MCF 10A (cell line): Measurements from ENCODE around the gene HIF1AN. TPM values are rescaled to one million over a fixed set of nuclear protein-coding genes. Genes with fewer than 3 reads are reported as not detected.

Experiments used
- BruUV-seq: library from RNA; stranded (reverse); fragments of 400-500 nt; replicated peaks from 2 replicates; lab custom pipeline; 2021; lab: Mats Ljungman, UMichigan
- CTCF ChIA-PET: fragments of 300-600 bp; sonication (Branson Sonifier 250); formaldehyde crosslinking; extraction: SDS; loops from one replicate; lab custom pipeline; 2021; ENCODE audit warnings: antibody characterized with exemption, inconsistent platforms; lab: Yijun Ruan, JAX
- POLR2A ChIA-PET: fragments of 300-600, 350-650 bp; sonication (Branson Sonifier 250); formaldehyde crosslinking; extraction: SDS; loops from one replicate; lab custom pipeline; 2020; ENCODE audit warnings: antibody characterized with exemption, inconsistent platforms; lab: Yijun Ruan, JAX
- DNase-seq: peaks from one replicate; pipeline ENCODE4 v3.0.0-alpha.2; 2018; ENCODE audit not compliant: unreplicated experiment
- H3K27ac Mint-ChIP-seq: one replicate; pipeline ENCODE4 v1.8.0; 2022; ENCODE audit warnings: mild to moderate bottlenecking, low read depth, mixed read lengths; ENCODE audit not compliant: unreplicated experiment
- H3K27me3 Mint-ChIP-seq: one replicate; pipeline ENCODE4 v1.8.0; 2022; ENCODE audit warnings: mixed read lengths; ENCODE audit not compliant: insufficient read depth, unreplicated experiment
- H3K36me3 Mint-ChIP-seq: one replicate; pipeline ENCODE4 v1.8.0; 2022; ENCODE audit warnings: mild to moderate bottlenecking, moderate library complexity, mixed read lengths; ENCODE audit not compliant: insufficient read depth, unreplicated experiment
- H3K4me1 Mint-ChIP-seq: one replicate; pipeline ENCODE4 v1.8.0; 2022; ENCODE audit warnings: mixed read lengths; ENCODE audit not compliant: insufficient read depth, unreplicated experiment
- H3K4me3 Mint-ChIP-seq: one replicate; pipeline ENCODE4 v1.8.0; 2022; ENCODE audit warnings: mild to moderate bottlenecking, moderate library complexity, mixed read lengths; ENCODE audit not compliant: unreplicated experiment
- H3K9me3 Mint-ChIP-seq: one replicate; pipeline ENCODE4 v1.8.0; 2022; ENCODE audit warnings: mixed read lengths; ENCODE audit not compliant: unreplicated experiment
- intact Hi-C: fragments of 100-400 bp; cut with micrococcal nuclease; formaldehyde crosslinking; loops from 2 replicates; pipeline ENCODE4 v1.14.1; 2022
- total RNA-seq: library from RNA; stranded (reverse); gene quantifications from 2 replicates; pipeline ENCODE4 v1.2.3, GENCODE V29; 2022
- TF ChIP-seq, protein P1 (sequence below): fragments of 200-600 bp; IDR thresholded peaks from one replicate; pipeline ENCODE4 v1.8.0; 2022; ENCODE audit warnings: antibody characterized with exemption, mild to moderate bottlenecking; ENCODE audit not compliant: unreplicated experiment

Gene HIF1AN
- total RNA-seq, 1 experiment from 2014 or later: 40.1 TPM

DNA sequence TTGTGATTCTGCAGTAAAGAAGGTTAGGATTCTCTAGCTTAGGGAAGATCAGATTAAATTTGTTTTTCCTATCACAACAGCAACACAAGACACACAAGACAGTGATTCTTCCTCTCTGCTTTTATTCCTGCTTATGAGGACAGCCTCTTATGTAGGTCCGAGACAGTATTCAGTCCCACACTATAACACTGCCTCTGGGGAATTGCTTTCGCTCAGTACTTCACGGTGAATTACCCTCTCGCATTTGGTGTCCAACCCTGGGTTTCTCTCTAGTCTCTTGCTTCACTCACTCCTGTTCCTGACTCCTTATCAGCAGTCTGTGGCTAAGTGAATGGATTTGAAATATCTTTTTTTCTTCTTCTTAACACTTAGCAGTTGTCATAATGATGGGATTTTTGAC lies 1.7 kb downstream of the HIF1AN start:
- no peak for DNase-seq
- TF ChIP-seq, protein P1, sequence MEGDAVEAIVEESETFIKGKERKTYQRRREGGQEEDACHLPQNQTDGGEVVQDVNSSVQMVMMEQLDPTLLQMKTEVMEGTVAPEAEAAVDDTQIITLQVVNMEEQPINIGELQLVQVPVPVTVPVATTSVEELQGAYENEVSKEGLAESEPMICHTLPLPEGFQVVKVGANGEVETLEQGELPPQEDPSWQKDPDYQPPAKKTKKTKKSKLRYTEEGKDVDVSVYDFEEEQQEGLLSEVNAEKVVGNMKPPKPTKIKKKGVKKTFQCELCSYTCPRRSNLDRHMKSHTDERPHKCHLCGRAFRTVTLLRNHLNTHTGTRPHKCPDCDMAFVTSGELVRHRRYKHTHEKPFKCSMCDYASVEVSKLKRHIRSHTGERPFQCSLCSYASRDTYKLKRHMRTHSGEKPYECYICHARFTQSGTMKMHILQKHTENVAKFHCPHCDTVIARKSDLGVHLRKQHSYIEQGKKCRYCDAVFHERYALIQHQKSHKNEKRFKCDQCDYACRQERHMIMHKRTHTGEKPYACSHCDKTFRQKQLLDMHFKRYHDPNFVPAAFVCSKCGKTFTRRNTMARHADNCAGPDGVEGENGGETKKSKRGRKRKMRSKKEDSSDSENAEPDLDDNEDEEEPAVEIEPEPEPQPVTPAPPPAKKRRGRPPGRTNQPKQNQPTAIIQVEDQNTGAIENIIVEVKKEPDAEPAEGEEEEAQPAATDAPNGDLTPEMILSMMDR: no peak
- intact Hi-C loops: loop anchor here (10.0 kb wide), 1 partner anchor 337 kb away; no protein-coding TSS in a partner anchor
- POLR2A ChIA-PET: interaction anchor here (1.3 kb wide), 1 partner anchor 23 kb away, joined by 3 read pairs; no protein-coding TSS in a partner anchor
- no peaks in the 10 kb centered on the region for H3K27me3 Mint-ChIP-seq
- no peaks in the 10 kb centered on the region for H3K9me3 Mint-ChIP-seq
- H3K36me3 Mint-ChIP-seq: peaks cover 54% of the 10 kb centered on the region
- H3K27ac Mint-ChIP-seq: no peak overlapping the region
- BruUV-seq: no TSS peak
- H3K4me1 Mint-ChIP-seq: peaks cover 7% of the 10 kb centered on the region
- H3K4me3 Mint-ChIP-seq: no peak overlapping the region
- CTCF ChIA-PET: interaction anchor here (0.7 to 2.4 kb wide), 4 partner anchors 12 to 334 kb away, joined by 3 to 15 read pairs (median 6); no protein-coding TSS in a partner anchor

DNA sequence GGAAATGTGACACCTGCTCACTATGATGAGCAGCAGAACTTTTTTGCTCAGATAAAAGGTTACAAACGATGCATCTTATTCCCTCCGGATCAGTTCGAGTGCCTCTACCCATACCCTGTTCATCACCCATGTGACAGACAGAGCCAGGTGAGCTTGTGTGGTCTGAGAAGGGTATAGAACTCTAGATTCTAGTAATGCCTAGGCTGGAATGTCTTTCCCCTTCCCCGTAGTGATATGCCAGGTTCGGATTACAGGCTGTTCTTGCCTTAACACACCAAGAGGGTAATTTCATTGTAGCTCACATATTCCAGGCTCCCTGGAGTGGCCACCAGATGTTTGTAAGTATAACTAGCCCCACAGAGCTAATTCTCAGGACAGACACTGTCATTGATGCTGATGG lies 9.2 kb downstream of the HIF1AN start:
- intact Hi-C loops: no loop called here
- Mint-ChIP-seq H3K4me3 (no peak overlapping the region), H3K27me3 (no peaks in the 10 kb centered on the region), H3K27ac (no peak overlapping the region), H3K4me1 (no peaks in the 10 kb centered on the region), H3K36me3 (peaks cover 85% of the 10 kb centered on the region), H3K9me3 (no peaks in the 10 kb centered on the region)
- DNase-seq: no peak
- BruUV-seq: no TSS peak
- ChIA-PET POLR2A (interaction anchor here (0.5 to 2.6 kb wide), 2 partner anchors 9 to 179 kb away, joined by 3 to 14 read pairs; partner anchors contain the start of gene HIF1AN), CTCF (interaction anchor here (0.7 to 3.4 kb wide), 4 partner anchors 10 to 326 kb away, joined by 3 to 16 read pairs (median 4); partner anchors contain the start of gene HIF1AN)
- TF ChIP-seq, protein P1: no peak

DNA sequence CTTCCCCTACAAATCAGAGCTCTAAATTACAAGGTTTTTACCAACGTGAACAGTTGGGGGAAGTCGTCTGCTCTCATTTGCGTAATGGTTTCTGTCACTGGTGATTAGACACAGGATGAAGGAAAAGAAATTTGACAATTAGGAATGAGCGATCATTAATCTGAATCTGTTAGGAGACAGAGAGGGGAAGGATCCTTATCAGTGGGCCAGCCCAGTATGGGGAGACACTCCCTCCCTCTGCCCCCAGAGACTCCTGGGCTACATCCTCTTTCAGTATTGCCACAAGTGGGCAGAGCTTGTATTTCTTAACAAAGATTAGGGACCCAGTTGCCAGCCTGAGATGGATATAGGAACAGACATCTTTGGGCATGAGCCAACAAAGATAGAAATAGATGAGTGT lies 15.5 kb downstream of the HIF1AN start:
- H3K9me3 Mint-ChIP-seq: no peaks in the 10 kb centered on the region
- H3K36me3 Mint-ChIP-seq: peaks cover 36% of the 10 kb centered on the region
- TF ChIP-seq, protein P1: no peak
- no peak overlapping the region for H3K27ac Mint-ChIP-seq
- no TSS peak for BruUV-seq
- CTCF ChIA-PET: interaction anchor here (0.9 to 3.9 kb wide), 2 partner anchors 15 to 33 kb away, joined by 5 to 15 read pairs; partner anchors contain the start of gene HIF1AN
- no peak overlapping the region for H3K4me3 Mint-ChIP-seq
- no peaks in the 10 kb centered on the region for H3K27me3 Mint-ChIP-seq
- POLR2A ChIA-PET: interaction anchor here (1.1 to 1.2 kb wide), 2 partner anchors 15 to 306 kb away, joined by 4 to 6 read pairs; partner anchors contain the start of gene HIF1AN
- intact Hi-C loops: no loop called here
- DNase-seq: no peak
- no peaks in the 10 kb centered on the region for H3K4me1 Mint-ChIP-seq

DNA sequence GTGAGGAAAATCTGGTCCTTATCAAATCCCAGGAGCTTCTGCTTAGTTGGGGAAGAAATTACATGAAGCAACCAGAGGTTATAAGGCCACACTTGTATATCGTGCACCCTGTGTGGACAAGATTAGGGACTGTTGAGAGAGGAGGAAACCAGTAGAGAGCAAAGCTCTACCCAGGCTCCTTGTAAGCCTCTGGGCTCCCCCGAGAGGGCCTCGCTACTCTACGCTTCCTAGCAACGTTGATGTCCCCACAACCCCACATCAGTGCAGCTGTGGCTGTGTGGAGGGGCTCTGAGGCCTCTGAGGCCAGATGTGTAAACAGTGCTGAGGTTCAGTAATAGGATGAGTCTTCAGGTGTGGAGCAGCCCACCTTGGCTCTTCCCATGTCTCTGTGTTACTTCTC lies 16.0 kb downstream of the HIF1AN start:
- Mint-ChIP-seq H3K4me3 (no peak overlapping the region), H3K36me3 (peaks cover 32% of the 10 kb centered on the region), H3K9me3 (no peaks in the 10 kb centered on the region), H3K27ac (no peak overlapping the region), H3K27me3 (no peaks in the 10 kb centered on the region), H3K4me1 (no peaks in the 10 kb centered on the region)
- ChIA-PET POLR2A (interaction anchor here (1.1 to 1.9 kb wide), 3 partner anchors 12 to 305 kb away, joined by 4 to 6 read pairs (median 6); partner anchors contain the start of gene HIF1AN), CTCF (interaction anchor here (3.9 kb wide), 1 partner anchor 15 kb away, joined by 15 read pairs; the partner anchor contains the start of gene HIF1AN)
- TF ChIP-seq, protein P1: no peak
- intact Hi-C loops: no loop called here
- BruUV-seq: no TSS peak
- no peak for DNase-seq
